Measurements from ENCODE around the gene METTL25. TPM values are rescaled to one million over a fixed set of nuclear protein-coding genes. Genes with fewer than 3 reads are reported as not detected.

The METTL25 gene
- total RNA-seq, 4 donors from 2014 or later: 10.5 to 13.0 (median 11.8) TPM

DNA sequence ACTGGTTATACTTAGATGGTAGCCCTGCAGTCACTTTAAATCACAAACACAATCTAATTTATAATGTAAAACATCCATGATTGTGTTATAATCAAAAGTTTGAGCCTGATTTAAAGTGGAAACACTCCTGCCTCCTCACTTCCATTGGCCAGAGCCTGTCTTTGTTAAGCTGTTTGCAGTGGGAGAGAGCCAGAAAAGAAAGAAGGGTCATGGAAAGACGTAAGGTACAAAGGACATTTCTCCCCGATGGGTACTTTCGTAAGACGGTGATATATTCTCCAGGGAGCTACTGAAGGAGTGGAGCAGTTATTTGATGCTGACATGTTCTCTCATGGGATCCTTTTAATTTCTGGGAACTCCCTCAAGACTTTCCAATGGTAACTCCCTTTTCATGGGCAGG is 164.0 kb downstream of the METTL25 start:
- H3K4me1 ChIP-seq: no peaks in the 10 kb centered on the region
- in situ Hi-C loops (cut with MboI; ENCODE audit: low sequenced_read_pairs in 4 of 4) (no loop called here), intact Hi-C loops (cut with DNase I; ENCODE audit: low total_unique reads) (no loop called here)
- H3K36me3 ChIP-seq: no peaks in the 10 kb centered on the region
- DNase-seq (no peak), ATAC-seq (no peak)
- no peak overlapping the region for H3K4me3 ChIP-seq
- TF ChIP-seq, protein P1, sequence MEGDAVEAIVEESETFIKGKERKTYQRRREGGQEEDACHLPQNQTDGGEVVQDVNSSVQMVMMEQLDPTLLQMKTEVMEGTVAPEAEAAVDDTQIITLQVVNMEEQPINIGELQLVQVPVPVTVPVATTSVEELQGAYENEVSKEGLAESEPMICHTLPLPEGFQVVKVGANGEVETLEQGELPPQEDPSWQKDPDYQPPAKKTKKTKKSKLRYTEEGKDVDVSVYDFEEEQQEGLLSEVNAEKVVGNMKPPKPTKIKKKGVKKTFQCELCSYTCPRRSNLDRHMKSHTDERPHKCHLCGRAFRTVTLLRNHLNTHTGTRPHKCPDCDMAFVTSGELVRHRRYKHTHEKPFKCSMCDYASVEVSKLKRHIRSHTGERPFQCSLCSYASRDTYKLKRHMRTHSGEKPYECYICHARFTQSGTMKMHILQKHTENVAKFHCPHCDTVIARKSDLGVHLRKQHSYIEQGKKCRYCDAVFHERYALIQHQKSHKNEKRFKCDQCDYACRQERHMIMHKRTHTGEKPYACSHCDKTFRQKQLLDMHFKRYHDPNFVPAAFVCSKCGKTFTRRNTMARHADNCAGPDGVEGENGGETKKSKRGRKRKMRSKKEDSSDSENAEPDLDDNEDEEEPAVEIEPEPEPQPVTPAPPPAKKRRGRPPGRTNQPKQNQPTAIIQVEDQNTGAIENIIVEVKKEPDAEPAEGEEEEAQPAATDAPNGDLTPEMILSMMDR (IDR thresholded peaks at IDR 0.05 in 4 of 5, conservative IDR thresholded peaks at IDR 0.05 in 1 of 5): no peak
- no peaks in the 10 kb centered on the region for H3K9me3 ChIP-seq
- no peaks in the 10 kb centered on the region for H3K27me3 ChIP-seq
- no peak overlapping the region for H3K27ac ChIP-seq

DNA sequence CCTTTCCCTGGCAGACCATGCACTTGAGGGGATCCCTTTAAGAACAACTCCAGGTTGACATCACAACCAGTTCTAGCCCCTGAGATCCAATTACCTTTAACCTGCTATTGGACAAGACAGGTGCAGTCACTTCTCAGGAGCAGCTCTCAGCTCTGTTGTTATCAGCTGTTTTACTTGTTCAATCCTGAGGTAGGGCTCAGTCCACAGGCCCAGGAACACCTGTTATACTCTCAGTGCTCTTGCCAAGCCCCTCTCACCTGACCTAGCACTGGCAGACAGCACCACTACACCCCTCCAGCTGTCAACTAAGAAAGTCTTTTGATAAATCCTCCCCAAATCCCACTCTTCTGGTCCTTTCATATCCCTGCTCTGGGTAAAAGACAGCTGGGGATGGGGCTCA is 164.4 kb downstream of the METTL25 start:
- in situ Hi-C loops (cut with MboI; ENCODE audit: low sequenced_read_pairs in 4 of 4): no loop called here
- Histone ChIP-seq H3K4me3 (no peak overlapping the region), H3K27me3 (no peaks in the 10 kb centered on the region), H3K9me3 (no peaks in the 10 kb centered on the region), H3K4me1 (no peaks in the 10 kb centered on the region), H3K27ac (no peak overlapping the region), H3K36me3 (no peaks in the 10 kb centered on the region)
- TF ChIP-seq POLR2A (IDR thresholded peaks at IDR 0.05): no peak
- TF ChIP-seq, protein P1 (IDR thresholded peaks at IDR 0.05 in 4 of 5, conservative IDR thresholded peaks at IDR 0.05 in 1 of 5): no peak
- DNase-seq: no peak
- ATAC-seq: no peak
- intact Hi-C loops (cut with DNase I; ENCODE audit: low total_unique reads): no loop called here

DNA sequence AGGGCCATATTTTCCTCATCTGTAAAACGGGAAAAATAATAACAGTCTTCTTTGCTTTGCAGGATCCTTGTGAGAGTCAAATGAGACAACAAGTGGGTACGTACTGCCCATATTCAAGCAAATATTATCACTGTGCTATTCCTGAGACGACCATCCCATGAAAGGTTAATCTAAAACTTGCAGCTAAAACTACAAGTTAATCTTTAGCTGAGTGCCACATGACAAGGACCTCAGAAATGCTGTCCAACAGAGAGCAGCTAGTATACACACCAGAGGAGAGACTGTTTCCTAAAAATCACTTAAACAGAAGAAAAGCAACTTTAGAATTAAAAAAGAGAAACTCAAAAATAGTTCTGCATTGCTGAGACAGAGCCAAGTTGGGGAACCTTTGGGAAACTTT is 165.7 kb downstream of the METTL25 start:
- H3K27me3 ChIP-seq: no peaks in the 10 kb centered on the region
- H3K9me3 ChIP-seq: no peaks in the 10 kb centered on the region
- no peak overlapping the region for H3K4me3 ChIP-seq
- ATAC-seq: no peak
- H3K36me3 ChIP-seq: no peaks in the 10 kb centered on the region
- H3K27ac ChIP-seq: no peak overlapping the region
- no peaks in the 10 kb centered on the region for H3K4me1 ChIP-seq
- intact Hi-C loops (cut with DNase I; ENCODE audit: low total_unique reads): no loop called here
- no peak for DNase-seq
- no peak for TF ChIP-seq POLR2A (IDR thresholded peaks at IDR 0.05)
- TF ChIP-seq, protein P1 (IDR thresholded peaks at IDR 0.05 in 4 of 5, conservative IDR thresholded peaks at IDR 0.05 in 1 of 5): no peak
- in situ Hi-C loops (cut with MboI; ENCODE audit: low sequenced_read_pairs in 4 of 4): no loop called here

DNA sequence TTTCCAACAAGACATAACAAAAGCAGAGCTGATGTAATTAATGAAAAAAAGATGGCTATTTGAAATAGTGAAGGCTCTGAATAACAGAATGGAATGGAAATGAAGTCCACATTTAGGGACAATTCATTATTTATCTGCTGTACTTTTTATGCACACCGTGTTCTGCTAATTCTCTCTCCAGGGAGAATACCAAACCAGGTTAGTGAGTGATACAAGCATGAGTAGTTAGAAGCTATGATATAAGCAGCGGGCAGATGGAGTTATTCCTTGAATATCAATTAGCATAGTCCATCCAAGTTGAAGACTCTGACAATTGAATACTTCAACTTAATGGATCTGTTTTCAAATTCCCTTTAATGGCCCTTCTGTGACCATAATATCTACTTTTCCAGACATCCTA is 166.3 kb downstream of the METTL25 start:
- DNase-seq (no peak), ATAC-seq (no peak)
- no peak overlapping the region for H3K27ac ChIP-seq
- H3K4me3 ChIP-seq: no peak overlapping the region
- no peaks in the 10 kb centered on the region for H3K36me3 ChIP-seq
- no peak for TF ChIP-seq POLR2A (IDR thresholded peaks at IDR 0.05)
- TF ChIP-seq, protein P1 (IDR thresholded peaks at IDR 0.05 in 4 of 5, conservative IDR thresholded peaks at IDR 0.05 in 1 of 5): no peak
- no peaks in the 10 kb centered on the region for H3K27me3 ChIP-seq
- H3K9me3 ChIP-seq: no peaks in the 10 kb centered on the region
- in situ Hi-C loops (cut with MboI; ENCODE audit: low sequenced_read_pairs in 4 of 4): no loop called here
- intact Hi-C loops (cut with DNase I; ENCODE audit: low total_unique reads): no loop called here
- no peaks in the 10 kb centered on the region for H3K4me1 ChIP-seq

DNA sequence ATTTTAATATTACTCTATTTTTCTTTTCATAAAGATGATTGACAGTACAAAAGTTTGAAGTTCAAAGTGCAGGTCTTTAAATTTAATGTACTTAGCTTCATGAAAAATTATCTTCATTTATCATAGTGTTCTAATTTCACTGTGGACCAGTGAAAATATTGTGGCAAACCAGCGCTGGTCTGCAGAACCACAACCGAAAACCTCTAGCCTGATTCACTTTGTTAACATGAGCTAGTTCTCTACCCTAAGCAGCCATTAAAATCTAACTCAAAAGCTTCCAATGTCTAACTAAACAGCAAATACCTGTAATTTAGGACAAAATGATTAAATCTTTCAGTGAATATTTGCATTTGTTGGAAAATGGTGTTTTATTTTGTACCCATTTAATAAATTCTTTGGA is 167.3 kb downstream of the METTL25 start:
- no peaks in the 10 kb centered on the region for H3K36me3 ChIP-seq
- H3K27me3 ChIP-seq: no peaks in the 10 kb centered on the region
- in situ Hi-C loops (cut with MboI; ENCODE audit: low sequenced_read_pairs in 4 of 4) (no loop called here), intact Hi-C loops (cut with DNase I; ENCODE audit: low total_unique reads) (no loop called here)
- ATAC-seq (no peak), DNase-seq (no peak)
- H3K27ac ChIP-seq: no peak overlapping the region
- TF ChIP-seq POLR2A (IDR thresholded peaks at IDR 0.05): no peak
- TF ChIP-seq, protein P1 (IDR thresholded peaks at IDR 0.05 in 4 of 5, conservative IDR thresholded peaks at IDR 0.05 in 1 of 5): no peak
- no peak overlapping the region for H3K4me3 ChIP-seq
- no peaks in the 10 kb centered on the region for H3K4me1 ChIP-seq
- no peaks in the 10 kb centered on the region for H3K9me3 ChIP-seq
